Keratinocyte (primary cell): ENCODE data around the gene SMIM35. TPM values are rescaled to one million over a fixed set of nuclear protein-coding genes. Genes with fewer than 3 reads are reported as not detected.

Source experiments
- DNase-seq: peaks from one replicate; pipeline ENCODE4 v3.0.0-alpha.2; 2011; ENCODE audit warnings: low read depth, missing footprints, low spot score
- FAIRE-seq: peaks from 2 replicates; lab custom pipeline; 2011; peaks lifted over from hg19 to GRCh38; lab: Jason Lieb, UNC
- H2AFZ ChIP-seq: 2 replicates; pipeline ENCODE4 v1.6.0; 2012; ENCODE audit warnings: low read length, control low read depth, inconsistent platforms; ENCODE audit not compliant: control insufficient read depth
- H3K27ac ChIP-seq: 2 replicates; pipeline ENCODE4 v1.5.1; 2011; ENCODE audit warnings: low read length; ENCODE audit not compliant: control insufficient read depth, insufficient read depth
- H3K27me3 ChIP-seq: 3 replicates; pipeline ENCODE4 v1.6.0; 2011; ENCODE audit warnings: low read length; ENCODE audit not compliant: control insufficient read depth, insufficient read depth; ENCODE audit errors: extremely low read depth
- H3K36me3 ChIP-seq, 2 experiments: 2 replicates in 1 of 2; 3 replicates in 1 of 2; pipeline ENCODE4 v1.5.1; 2011; ENCODE audit warnings: low read length in 2 of 2, mild to moderate bottlenecking in 1 of 2; ENCODE audit not compliant: control insufficient read depth in 2 of 2, insufficient read depth in 2 of 2; ENCODE audit errors: extremely low read depth in 1 of 2
- H3K4me1 ChIP-seq: 3 replicates; pipeline ENCODE4 v1.5.1; 2011; ENCODE audit warnings: low read length; ENCODE audit not compliant: control insufficient read depth, insufficient read depth; ENCODE audit errors: extremely low read depth
- H3K4me2 ChIP-seq: 3 replicates; pipeline ENCODE4 v1.6.0; 2011; ENCODE audit warnings: low read depth, low read length; ENCODE audit not compliant: control insufficient read depth, insufficient read depth; ENCODE audit errors: extremely low read depth
- H3K4me3 ChIP-seq, 3 experiments: fragments of 200-600 bp in 1 of 3; sonication (generic) in 1 of 3; 2 replicates in 2 of 3; 3 replicates in 1 of 3; pipeline ENCODE4 v1.5.1; 2011 to 2016; ENCODE audit warnings: low read length in 3 of 3, mild to moderate bottlenecking in 3 of 3, control low read depth in 2 of 3, inconsistent platforms in 1 of 3, low read depth in 1 of 3, mixed read lengths in 1 of 3, mixed run types in 1 of 3, moderate library complexity in 1 of 3; ENCODE audit not compliant: control insufficient read depth in 2 of 3, insufficient read depth in 2 of 3; ENCODE audit errors: extremely low read depth in 1 of 3
- H3K79me2 ChIP-seq: 2 replicates; pipeline ENCODE4 v1.6.0; 2012; ENCODE audit warnings: low read length; ENCODE audit not compliant: control insufficient read depth, insufficient read depth
- H3K9ac ChIP-seq: 3 replicates; pipeline ENCODE4 v1.6.0; 2011; ENCODE audit warnings: low read length; ENCODE audit not compliant: control insufficient read depth, insufficient read depth; ENCODE audit errors: extremely low read depth
- H3K9me1 ChIP-seq: 3 replicates; pipeline ENCODE4 v1.6.0; 2011; ENCODE audit warnings: low read length; ENCODE audit not compliant: control insufficient read depth, insufficient read depth; ENCODE audit errors: extremely low read depth
- H3K9me3 ChIP-seq: 2 replicates; pipeline ENCODE4 v1.5.1; 2012; ENCODE audit warnings: low read depth, low read length; ENCODE audit not compliant: control insufficient read depth
- H4K20me1 ChIP-seq: 3 replicates; pipeline ENCODE4 v1.6.0; 2011; ENCODE audit warnings: low read length; ENCODE audit not compliant: control insufficient read depth, insufficient read depth; ENCODE audit errors: extremely low read depth
- EZH2 ChIP-seq: IDR thresholded peaks from one replicate; pipeline ENCODE4 v1.6.1; 2012; ENCODE audit warnings: inconsistent platforms, mild to moderate bottlenecking, low read length, moderate library complexity
- dilution Hi-C: fragments of 300-500 bp; cut with MboI; formaldehyde crosslinking; loops from one replicate; pipeline ENCODE4 v1.7.0; 2020; ENCODE audit warnings: low sequenced_read_pairs; ENCODE audit not compliant: extremely low pct_ligation_motif_present
- polyA plus RNA-seq, 5 experiments: library from polyadenylated mRNA; depleted of rRNA in 3 of 5; stranded (reverse) in 3 of 5; stranded (forward) in 1 of 5; unstranded in 1 of 5; fragments of >200 nt; gene quantifications; 1 replicate in 1 of 5; 2 replicates in 3 of 5; 3 replicates in 1 of 5; pipeline versions ENCODE4 v1.2.1 to v1.2.3, GENCODE V29; 2011 to 2012; ENCODE audit warnings: missing spikeins in 2 of 5, low read depth in 1 of 5, low replicate concordance in 1 of 5
- TF ChIP-seq, protein P1 (sequence below), 3 experiments: IDR thresholded peaks in 1 of 3; conservative IDR thresholded peaks in 1 of 3; optimal IDR thresholded peaks in 1 of 3; 2 replicates in 2 of 3; 3 replicates in 1 of 3; pipeline versions ENCODE3 to v1.5.1; 2011; ENCODE audit warnings: low read length in 3 of 3, mild to moderate bottlenecking in 3 of 3, moderate library complexity in 2 of 3, control low read depth in 1 of 3, inconsistent platforms in 1 of 3; ENCODE audit not compliant: insufficient read depth in 2 of 3; ENCODE audit errors: extremely low read depth in 1 of 3

SMIM35 gene
- polyA plus RNA-seq, 1 donor (not counting 4 experiments of a cell fraction or from before 2014, with no cell fraction given), result not detected

DNA sequence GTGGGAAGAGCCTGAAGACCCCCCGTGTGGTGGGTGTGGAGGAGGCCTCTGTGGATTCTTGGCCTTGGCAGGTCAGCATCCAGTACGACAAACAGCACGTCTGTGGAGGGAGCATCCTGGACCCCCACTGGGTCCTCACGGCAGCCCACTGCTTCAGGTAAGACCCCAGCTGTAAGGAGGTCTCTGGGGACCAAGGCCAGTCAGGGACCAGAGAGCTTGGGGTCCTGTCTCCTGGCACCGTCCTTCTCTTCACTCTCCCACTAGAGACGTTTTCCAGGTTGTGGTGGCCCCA is 24.9 kb upstream of the SMIM35 start:
- TF ChIP-seq, protein P1, sequence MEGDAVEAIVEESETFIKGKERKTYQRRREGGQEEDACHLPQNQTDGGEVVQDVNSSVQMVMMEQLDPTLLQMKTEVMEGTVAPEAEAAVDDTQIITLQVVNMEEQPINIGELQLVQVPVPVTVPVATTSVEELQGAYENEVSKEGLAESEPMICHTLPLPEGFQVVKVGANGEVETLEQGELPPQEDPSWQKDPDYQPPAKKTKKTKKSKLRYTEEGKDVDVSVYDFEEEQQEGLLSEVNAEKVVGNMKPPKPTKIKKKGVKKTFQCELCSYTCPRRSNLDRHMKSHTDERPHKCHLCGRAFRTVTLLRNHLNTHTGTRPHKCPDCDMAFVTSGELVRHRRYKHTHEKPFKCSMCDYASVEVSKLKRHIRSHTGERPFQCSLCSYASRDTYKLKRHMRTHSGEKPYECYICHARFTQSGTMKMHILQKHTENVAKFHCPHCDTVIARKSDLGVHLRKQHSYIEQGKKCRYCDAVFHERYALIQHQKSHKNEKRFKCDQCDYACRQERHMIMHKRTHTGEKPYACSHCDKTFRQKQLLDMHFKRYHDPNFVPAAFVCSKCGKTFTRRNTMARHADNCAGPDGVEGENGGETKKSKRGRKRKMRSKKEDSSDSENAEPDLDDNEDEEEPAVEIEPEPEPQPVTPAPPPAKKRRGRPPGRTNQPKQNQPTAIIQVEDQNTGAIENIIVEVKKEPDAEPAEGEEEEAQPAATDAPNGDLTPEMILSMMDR (optimal IDR thresholded peaks at IDR 0.05 in 1 of 3, IDR thresholded peaks at IDR 0.05 in 1 of 3, conservative IDR thresholded peaks at IDR 0.05 in 1 of 3; ENCODE audit: extremely low read depth in 1 of 3, insufficient read depth in 2 of 3, low read length in 3 of 3), result no peak
- TF ChIP-seq EZH2, result no peak
- no peak overlapping the region for H3K9ac ChIP-seq
- no peaks in the 10 kb centered on the region for H3K9me3 ChIP-seq
- dilution Hi-C loops, result no loop called here
- DNase-seq, result no peak
- H3K4me3 ChIP-seq, result no peak overlapping the region
- no peaks in the 10 kb centered on the region for H3K79me2 ChIP-seq
- H3K36me3 ChIP-seq, result no peaks in the 10 kb centered on the region
- no peak for FAIRE-seq
- no peaks in the 10 kb centered on the region for H3K9me1 ChIP-seq
- no peaks in the 10 kb centered on the region for H4K20me1 ChIP-seq
- no peak overlapping the region for H2AFZ ChIP-seq
- no peak overlapping the region for H3K27ac ChIP-seq
- H3K4me1 ChIP-seq, result peaks cover 4% of the 10 kb centered on the region
- no peak overlapping the region for H3K4me2 ChIP-seq
- no peaks in the 10 kb centered on the region for H3K27me3 ChIP-seq

DNA sequence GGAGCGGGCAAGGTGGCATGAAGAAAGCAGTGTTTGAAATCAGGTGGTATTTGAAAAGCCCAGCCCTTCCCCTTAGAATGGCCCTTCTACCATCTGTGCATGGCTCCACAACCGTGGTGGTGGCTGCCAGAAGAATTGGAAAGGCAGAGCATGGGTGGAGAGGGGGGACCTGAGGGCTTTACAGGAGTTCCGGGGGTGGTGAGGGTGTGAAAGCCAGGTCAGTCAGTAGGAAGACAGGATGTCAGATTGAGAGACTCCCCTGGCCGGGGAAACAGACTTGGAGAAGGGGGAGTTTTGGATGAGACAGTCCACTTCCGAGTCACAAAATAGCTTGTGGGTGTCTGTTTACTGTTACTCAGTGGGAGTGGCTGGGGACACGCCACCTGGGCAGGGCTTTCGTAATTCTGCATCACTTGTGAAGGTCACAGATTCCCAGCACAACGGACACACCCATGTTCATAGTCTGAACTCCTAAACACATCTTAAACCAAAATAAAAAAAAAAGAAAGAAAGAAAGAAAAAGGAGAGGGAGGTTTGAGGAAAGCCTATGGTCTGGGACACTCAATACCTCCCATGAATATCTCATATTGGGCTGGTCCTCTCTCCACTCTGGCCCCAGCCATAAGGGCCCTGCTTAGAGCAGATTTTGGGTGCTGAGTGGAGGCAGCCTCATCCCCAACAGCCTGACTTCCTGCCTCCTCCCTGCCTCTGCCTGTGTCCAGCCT is 24.4 kb upstream of the SMIM35 start:
- Histone ChIP-seq H3K36me3 (no peaks in the 10 kb centered on the region), H3K9ac (no peak overlapping the region), H3K4me2 (no peak overlapping the region), H3K27ac (no peak overlapping the region), H3K27me3 (no peaks in the 10 kb centered on the region), H3K9me1 (no peaks in the 10 kb centered on the region), H4K20me1 (no peaks in the 10 kb centered on the region), H2AFZ (no peak overlapping the region), H3K79me2 (no peaks in the 10 kb centered on the region), H3K4me3 (no peak overlapping the region), H3K4me1 (peaks cover 4% of the 10 kb centered on the region), H3K9me3 (no peaks in the 10 kb centered on the region)
- no peak for FAIRE-seq
- DNase-seq, result no peak
- no peak for TF ChIP-seq EZH2
- TF ChIP-seq, protein P1 (optimal IDR thresholded peaks at IDR 0.05 in 1 of 3, IDR thresholded peaks at IDR 0.05 in 1 of 3, conservative IDR thresholded peaks at IDR 0.05 in 1 of 3; ENCODE audit: extremely low read depth in 1 of 3, insufficient read depth in 2 of 3, low read length in 3 of 3), result no peak
- dilution Hi-C loops, result no loop called here
